Embryonic facial prominence (tissue), 1 donor: ENCODE data around the gene CDK6.

Source experiments
- DNase-seq: peaks from one replicate; pipeline ENCODE4 v3.0.0-alpha.2; 2016; ENCODE audit errors: extremely low spot score

CDK6 gene

DNA sequence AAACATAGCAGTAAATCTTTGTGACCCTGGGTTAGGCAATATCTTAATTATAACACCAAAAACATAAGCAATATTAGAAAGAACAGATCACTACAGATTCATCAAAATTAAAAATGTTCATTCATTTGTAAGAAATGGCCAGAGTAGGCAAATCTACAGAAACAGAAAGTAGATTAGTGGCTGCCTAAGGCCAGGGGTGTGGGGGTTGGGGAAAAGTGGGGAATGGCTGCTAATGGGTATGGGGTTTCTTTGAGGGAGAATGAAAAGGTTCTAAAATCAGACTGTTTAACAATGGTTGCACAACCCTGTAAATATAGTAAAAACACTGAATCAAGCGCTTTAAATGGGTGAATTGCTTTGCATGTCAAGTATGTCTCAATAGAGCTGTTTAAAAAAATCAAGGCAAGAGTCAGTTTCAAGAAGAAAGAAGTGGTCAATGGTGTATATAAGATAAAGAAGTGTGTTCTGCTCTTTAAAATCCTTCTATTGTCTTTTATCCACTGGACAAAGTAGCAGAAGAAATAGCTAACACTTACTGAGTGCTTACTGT is 42.6 kb downstream of the CDK6 start:
- DNase-seq = no peak

GRCh38 chr7:92790992-92791391 is 45.4 kb downstream of the CDK6 start:
- no peak for DNase-seq

DNA sequence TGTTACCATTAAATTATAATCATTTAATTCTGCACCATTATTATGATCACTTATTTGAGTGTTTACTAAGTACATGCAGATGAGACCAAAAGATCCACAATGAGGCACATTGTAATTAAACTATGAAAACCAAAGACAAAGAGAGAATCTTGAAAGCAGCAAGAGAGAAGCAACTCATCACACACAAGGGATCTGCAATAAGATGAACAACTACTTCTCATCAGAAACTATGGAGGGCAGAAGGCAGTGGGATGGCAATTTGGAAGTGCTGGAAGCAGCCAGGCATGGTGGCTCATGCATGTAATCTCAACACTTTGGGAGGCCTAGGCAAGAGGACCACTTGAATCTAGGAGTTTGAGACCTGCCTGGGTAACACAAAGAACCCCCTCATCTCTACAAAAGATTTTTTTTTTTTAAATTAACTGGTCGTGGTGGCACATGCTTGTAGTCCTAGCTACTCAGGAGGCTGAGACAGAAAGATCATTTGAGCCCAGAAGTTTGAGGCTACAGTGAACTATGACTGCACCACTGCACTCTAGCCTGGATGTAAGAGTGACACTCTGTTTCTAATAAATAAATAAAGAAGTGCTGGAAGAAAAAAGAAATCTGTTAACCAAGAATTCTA is 47.7 kb downstream of the CDK6 start:
- no peak for DNase-seq

DNA sequence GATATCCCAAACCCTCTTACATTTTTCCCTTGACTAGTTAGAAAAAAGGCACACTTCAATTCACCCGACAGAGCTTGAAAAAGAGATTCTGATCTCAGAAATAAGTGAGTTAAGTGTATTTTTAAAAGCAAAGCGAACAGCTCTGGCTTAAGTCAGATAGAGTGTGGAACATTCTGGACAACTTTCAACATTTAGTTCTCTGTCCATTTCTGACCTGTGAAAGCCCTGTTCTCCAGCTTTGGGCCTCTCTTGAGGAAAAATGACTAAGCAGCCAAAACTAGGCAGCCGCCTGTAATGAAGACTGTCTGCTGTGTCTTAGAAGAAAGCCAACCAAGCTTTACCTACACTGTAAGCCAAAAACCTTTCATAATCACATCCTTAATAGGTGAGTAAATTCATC is 50.5 kb downstream of the CDK6 start:
- DNase-seq = no peak

- no peak for DNase-seq
Measured at GRCh38 chr7:92784935-92785334, 51.4 kb downstream of the CDK6 start.

GRCh38 chr7:92783260-92784201 is 52.8 kb downstream of the CDK6 start:
- no peak for DNase-seq

- no peak for DNase-seq
Measured at GRCh38 chr7:92782855-92783254, 53.5 kb downstream of the CDK6 start.

- DNase-seq = no peak
Measured at GRCh38 chr7:92782236-92782635, 54.1 kb downstream of the CDK6 start.

- no peak for DNase-seq
Measured at GRCh38 chr7:92781117-92781720, 55.2 kb downstream of the CDK6 start.

- DNase-seq = no peak
Measured at GRCh38 chr7:92778972-92779371, 57.4 kb downstream of the CDK6 start.

DNA sequence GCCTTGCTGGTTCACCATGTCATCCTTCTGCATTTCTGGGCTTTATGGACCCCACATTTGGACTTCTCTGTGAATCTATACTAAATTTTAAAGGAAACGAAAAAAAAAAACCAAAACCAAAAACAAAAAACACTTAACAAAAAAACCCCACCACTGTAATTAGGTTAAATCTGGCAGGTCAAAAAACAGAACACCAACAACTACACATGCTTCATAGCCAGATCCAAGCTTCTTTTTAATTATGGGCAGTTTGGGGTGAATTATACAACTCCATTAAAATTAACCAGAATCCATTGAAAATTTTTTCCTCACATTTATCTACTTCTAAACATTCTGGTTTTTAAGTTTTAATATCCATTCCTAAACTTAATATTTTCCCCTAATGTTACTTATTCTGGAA is 58.4 kb downstream of the CDK6 start:
- DNase-seq = no peak

- no peak for DNase-seq
Measured at GRCh38 chr7:92773808-92774207, 62.6 kb downstream of the CDK6 start.

DNA sequence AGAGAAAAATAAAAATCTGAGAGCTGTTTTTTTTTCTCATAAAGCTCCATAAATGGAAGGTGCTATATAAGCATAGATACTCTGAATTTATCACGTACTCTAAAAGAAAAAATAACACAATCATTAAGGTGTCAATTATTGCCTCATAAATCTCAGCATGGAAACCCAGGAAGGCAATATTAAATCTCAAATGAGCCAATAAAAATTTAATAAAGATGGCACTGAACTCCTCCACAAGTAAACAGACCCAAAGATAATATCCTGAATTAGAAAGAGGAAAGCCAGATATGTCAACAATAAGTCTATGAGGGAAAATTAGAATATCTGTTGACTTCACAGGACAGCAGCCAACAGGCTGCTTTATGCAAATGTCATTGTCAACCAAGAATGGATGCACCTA is 66.5 kb downstream of the CDK6 start:
- DNase-seq = no peak

DNA sequence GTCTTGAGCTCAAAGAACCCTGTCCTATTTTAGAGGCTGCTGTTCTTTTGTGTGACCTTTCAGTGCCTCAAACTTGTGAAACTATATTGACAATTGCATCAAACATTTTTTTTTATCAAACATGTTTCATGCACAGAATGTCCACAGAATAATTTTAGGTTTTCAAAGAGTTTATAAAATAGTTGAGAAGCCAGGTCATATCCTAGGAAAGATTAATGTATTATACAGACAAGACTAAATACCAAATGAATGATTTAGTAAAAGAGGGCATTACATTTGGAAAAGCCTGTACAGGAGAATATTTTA is 67.0 kb downstream of the CDK6 start:
- no peak for DNase-seq

- DNase-seq = no peak
Measured at GRCh38 chr7:92768501-92769393, 67.6 kb downstream of the CDK6 start.

GRCh38 chr7:92767437-92767836 is 68.9 kb downstream of the CDK6 start:
- DNase-seq = no peak

DNA sequence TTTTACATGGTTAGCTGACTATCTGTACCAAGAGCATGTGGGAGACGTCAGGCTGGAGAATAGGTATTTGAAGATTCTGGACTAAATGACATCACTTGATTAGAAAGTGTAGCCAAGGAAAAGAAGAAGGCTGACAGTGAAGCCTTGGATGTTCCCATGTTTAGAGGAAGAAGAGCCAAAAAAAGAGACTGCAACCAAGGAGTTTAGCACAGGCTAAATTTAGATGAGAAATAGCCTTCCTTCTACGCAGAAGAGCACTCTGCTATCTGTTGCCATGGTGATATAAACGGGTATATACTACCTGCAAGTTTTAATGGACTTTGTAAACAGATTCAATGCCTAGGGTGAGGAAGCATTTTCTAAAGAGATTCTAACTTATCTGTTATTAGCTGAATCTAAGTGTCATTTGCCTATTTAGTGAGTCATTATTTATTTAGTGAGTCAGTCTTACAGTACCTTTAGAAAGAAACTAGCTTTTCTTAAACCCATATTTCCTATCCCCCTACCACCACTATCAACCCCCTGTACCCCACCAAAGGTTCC is 69.8 kb downstream of the CDK6 start:
- DNase-seq = no peak

- no peak for DNase-seq
Measured at GRCh38 chr7:92765725-92766124, 70.6 kb downstream of the CDK6 start.

DNA sequence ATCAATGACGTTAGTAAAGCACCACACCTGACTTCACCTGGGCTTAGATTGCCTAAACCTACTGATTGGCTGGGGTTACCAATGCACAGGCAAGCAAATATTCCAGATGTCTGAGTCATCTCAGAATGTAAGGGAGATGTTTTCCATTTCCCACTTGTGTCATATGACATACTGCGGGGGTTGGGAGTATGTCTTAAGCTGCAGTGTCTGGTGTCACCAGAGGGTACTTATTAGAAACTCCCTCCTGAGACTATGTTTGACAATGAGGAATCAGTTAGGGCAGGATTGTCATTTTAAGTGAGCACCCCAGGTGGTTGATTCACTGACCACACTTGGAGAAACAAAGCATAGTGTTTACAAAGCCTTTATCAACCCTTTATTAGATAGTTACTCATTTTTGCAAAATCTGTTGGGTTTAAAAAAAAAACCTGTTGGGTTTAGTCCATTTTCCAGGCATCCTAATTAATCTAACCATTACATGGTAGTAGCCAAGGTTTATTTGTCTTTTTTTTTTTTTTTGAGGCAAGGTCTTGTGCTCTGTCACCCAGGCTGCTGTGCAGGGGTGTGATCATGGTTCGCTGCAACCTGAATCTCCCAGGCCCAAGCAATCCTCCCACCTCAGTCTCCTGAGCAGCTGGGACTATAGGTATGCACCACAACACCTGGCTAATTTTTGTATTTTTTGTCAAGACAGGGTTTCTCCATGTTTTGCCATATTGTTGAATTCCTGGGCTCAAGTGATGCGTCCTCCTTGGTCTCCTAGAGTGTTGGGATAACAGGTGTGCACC is 72.5 kb downstream of the CDK6 start:
- DNase-seq = no peak

DNA sequence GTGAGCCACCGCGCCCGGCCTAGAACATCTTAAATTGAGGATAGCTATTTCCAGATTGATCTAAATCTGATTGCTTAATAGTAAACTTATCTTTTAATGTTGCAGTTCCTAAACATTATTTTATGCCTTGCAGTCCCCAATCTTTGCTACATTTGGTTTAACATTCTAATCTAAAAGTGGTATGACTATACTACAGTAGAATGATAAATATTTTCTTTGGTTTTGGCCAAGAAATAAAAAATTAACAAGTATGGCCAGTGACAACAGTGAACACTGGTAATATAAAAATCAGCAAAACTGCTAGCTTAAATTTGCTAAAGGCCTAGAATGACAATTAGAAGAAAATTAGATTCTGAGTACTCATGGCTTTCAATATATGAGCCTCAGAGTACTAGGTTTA is 73.5 kb downstream of the CDK6 start:
- no peak for DNase-seq
